ENCODE measurements around the gene TNPO3.
"Not testable (repeated sequence)": the region's sequence is repeated elsewhere in the genome, so short reads cannot be mapped to it uniquely, and the experiment has no call there.

TNPO3 gene

DNA sequence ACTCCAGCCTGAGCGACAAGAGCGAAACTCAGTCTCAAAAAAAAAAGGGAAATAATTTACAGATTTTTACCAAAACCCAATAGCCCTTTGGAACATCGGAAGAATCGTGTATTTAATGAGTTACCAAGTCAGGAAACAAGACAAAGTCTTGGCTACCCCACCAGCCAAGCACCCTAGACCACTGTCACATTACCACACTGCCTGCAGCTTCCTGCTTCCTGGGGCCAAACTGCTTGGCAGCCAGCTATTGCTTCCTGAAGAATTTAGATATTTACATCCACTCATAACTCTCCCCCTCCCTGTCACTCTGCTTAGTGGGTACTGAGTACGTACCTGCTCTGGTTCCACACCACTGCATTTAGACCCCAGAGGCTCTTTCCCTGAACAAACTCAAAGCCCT lies 14.1 kb upstream of the TNPO3 start:
- no peak for DNase-seq

DNA sequence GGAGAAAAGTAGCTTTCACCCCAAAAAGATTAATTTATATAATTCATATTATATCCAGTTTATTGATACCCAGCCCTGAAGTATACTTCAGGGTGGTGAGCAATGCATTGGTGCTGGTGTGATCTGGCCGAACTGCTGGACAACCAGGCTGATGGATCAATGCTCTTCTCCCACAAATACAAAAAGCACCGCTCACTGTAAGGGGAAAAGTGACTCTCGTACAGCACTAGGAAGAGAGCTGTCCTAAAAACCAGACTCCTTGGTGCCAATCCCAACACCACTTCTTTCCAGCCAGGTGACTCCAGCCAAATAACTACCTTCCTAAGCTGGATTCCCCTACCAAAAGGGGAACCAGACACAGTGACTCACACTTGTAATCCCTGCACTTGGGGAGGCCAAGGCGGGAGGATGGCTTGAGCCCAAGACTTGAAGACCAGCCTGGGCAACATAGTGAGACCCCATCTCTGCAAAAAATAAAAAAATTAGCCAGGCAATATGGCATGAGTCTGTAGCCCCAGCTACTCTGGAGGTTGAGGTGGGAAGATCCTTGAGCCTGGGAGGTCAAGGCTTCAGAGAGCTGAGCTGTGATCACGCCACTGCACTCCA lies 13.1 kb upstream of the TNPO3 start:
- no peak for DNase-seq

- not testable (repeated sequence) for DNase-seq
Observed at GRCh38 chr7:129067132-129067561, 12.2 kb upstream of the TNPO3 start.

GRCh38 chr7:129066290-129067131 lies 11.6 kb upstream of the TNPO3 start:
- no peak for DNase-seq

GRCh38 chr7:129055861-129056464 lies 1.1 kb upstream of the TNPO3 start:
- DNase-seq, result no peak

- no peak for DNase-seq
Observed at GRCh38 chr7:129055294-129055816, 444 bp upstream of the TNPO3 start.

DNA sequence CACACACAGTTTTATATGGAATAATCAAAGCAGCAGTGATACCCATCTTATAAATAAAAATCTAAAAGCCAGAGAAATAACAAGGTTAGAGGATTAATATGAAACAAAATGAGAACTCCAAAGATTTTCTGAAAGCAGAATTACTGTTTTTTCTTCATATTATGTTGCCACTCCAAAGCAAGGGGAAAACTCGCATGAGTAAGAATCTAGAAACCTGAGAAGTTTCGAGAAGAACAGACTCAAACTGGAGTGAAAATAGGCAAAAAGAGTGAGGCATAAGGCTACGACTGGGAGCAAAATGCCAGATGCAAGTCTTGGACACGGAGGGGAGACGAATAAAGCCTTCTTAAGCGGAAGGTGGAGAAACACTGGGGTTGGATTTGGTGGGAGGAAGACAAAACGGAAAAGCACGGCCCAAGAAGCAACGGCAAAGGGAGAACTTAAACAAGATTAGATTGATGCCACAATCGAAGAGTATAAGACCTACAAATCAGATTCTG lies 923 bp downstream of the TNPO3 start:
- DNase-seq, result no peak

DNA sequence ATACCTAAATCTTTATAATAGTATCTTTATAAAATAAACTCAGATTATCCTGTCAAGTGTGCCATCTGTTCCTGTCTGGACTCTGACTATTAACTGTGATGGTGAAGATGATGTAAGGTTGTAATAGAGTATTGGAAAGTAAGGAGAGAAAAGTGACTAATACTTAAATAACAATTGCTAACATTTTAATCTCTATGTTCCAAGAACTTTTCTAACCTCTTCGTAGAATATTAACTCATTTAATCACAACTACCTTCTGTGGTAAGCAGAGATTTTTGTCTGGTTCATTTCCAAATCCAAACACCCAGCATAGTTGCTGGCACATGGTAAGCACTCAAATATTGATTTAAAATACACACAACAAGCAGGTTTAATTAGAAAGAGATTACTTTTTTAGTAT lies 2.5 kb downstream of the TNPO3 start:
- no peak for DNase-seq

DNA sequence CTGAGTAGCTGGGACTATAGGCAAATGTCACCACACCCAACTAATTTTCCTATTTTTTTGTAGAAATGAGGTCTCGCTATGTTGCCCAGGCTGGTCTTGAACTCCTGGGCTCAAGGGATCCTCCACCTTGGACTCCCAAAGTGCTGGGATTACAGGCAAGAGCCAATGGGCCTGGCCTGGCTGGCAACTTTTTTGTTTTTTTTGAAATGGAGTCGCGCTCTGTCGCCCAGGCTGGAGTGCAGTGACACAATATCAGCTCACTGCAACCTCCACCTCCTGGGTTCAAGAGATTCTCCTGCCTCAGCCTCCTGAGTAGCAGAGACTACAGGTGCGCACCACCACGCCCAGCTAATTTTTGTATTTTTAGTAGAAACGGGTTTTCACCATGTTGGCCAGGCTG lies 3.5 kb downstream of the TNPO3 start:
- not testable (repeated sequence) for DNase-seq

DNA sequence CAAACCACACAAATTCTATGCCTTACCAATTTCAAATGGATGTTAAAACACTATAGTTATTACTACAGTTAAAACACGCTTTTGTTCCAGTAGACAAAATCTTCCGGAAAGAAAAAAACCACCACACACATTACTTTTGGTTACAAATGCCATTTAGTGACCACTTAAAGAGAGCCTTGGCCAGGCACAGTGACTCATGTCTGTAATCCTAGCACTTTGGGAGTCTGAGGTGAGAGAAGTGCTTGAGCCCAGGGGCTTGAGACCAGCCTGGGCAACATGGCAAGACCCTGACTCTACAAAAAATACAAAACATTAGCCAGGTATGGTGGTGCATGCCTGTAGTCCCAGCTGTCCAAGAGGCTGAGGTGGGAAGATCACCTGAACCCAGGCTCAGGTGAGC lies 7.2 kb downstream of the TNPO3 start:
- no peak for DNase-seq

- no peak for DNase-seq
Observed at GRCh38 chr7:129045682-129046081, 9.2 kb downstream of the TNPO3 start.

DNA sequence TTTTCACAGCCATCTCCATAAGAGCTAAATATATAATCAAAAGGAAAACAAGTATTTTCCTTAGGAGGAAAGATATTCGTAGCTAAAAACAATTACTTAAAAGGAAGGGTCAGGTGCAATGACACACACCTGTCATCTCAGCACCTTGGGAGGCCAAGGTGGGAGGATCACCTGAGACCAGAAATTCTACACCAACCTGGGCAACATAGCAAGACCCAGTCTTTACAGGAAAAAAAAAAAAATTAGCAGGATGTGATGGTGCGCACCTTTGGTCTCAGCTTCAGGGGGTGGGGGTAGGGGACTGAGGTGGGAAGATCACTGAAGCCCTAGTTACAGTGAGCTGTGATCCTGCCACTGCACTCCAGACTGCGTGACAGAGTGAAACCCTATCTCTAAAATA lies 11.9 kb downstream of the TNPO3 start:
- no peak for DNase-seq

- peak in 1 of 5 experiments; percentile 39 for DNase-seq
Observed at GRCh38 chr7:129041142-129042085, 13.5 kb downstream of the TNPO3 start.

- not testable (repeated sequence) for DNase-seq
Observed at GRCh38 chr7:129038468-129038867, 16.4 kb downstream of the TNPO3 start.

DNA sequence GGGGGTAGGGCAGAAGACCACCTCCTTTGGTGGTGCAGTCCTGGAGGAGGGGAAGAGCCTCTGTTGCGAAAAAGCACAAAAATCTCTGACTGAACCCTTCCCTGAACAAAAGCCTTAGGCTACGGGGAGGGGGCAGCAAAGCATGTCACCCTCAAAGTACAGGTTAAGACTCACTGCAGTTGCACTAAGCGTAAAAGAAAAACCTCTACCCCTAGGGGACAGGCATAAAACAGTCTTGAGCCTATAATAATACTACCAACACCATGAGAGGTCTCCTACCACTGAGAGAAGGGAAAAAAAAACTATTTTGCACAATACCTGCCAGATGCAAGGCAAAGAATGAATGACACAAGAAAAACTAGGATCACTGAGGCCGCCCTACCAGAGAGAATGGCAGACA lies 17.3 kb downstream of the TNPO3 start:
- DNase-seq, result no peak

- no peak for DNase-seq
Observed at GRCh38 chr7:129032017-129032416, 22.9 kb downstream of the TNPO3 start.

GRCh38 chr7:129030440-129030839 lies 24.5 kb downstream of the TNPO3 start:
- no peak for DNase-seq

DNA sequence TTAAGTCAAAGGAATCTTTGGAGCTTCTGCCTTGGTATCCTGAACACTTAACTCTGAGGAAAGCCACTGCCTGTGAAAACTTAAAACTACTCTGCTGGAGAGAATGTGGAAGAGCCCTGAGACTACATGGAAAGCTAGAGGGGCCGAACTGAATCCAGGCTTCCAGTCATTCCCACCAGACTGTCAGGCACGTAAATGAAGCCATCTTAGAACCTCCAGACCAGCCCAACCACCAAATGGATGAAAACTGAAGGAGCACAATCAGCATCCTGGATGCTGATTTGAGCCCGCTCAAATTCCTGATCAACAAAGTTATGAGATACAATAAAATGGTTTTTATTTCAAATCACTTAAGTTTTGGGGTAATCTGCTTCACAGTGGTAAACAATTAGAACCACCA lies 30.8 kb downstream of the TNPO3 start:
- no peak for DNase-seq

DNA sequence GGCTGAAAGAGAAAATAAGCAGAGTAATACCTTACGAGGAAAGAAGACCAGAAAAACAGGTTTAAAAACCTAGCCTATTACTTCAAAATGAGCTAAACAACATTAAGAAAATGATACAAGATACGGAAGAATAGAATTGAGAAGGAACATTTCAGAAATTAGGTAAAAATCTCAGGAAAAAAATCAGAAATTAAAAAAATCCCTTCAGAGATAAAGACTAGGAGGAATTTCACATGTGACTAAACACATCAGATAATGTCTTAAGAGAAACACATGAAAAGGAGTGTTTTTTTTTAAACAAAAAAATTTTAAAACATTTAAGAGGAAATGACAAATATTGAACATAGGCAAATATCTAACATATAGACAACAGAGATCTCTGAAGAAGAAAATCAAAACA lies 33.3 kb downstream of the TNPO3 start:
- DNase-seq, result no peak

DNA sequence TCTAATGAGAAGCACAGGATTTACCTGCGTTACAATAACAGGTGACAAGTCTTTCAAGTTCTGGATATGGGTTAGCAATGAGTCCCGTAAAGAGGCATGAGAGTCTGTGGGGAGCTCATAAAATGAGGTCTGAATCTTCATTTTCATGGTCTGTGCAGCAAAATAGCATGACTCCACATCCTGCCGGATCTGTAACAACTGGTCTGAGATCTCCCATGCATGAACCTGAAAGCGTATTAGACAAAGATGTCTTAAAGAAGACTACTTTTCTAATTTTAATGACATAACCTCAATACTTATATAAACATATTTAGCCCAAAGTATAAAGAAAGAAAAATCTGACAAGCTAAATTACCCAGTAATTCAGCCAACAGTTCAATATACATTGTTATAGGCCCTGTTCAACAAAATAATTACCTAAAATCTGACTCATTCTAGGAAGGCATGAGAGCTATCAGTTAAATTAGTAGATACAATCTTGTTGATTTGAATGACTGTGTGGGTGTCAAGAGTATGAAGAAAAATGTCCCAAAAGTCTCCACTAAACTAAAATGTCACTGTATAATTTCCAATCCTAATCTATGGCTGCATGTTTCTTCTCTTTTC lies 36.9 kb downstream of the TNPO3 start:
- DNase-seq, result peak in 1 of 5 experiments; percentile 38

DNA sequence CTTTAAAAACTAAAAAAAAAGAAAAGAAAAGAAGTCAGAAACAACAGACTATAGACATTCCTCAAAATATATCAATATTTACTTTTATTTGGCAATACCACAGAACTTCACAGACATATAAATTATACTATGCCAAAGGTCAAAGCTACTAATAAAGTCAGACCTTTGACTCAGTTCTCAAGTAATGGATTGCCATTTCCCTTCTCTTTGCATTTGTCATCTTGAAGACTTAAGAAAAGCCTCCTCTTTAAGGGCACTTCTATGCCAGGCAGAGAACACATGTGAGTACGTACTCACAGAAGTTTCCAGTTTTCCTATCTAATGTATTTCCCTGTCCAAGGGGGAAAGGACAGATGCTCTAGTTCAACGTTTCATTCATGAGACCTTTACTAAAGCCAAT lies 37.6 kb downstream of the TNPO3 start:
- DNase-seq, result no peak
